PFSK-1 (cell line): ENCODE results near the gene SKI.

Experiments used
- POLR2AphosphoS5 ChIP-seq: IDR thresholded peaks from 2 replicates; pipeline ENCODE4 v1.6.1; 2012; ENCODE audit warnings: low read depth, mild to moderate bottlenecking, control low read depth, low read length, moderate library complexity
- REST ChIP-seq, 2 experiments: IDR thresholded peaks; 2 replicates each; pipeline versions ENCODE4 v1.6.1 to v1.8.0; 2011 to 2012; ENCODE audit warnings: low read depth in 2 of 2, low read length in 2 of 2, control low read depth in 1 of 2, inconsistent platforms in 1 of 2, mild to moderate bottlenecking in 1 of 2, moderate library complexity in 1 of 2; ENCODE audit not compliant: insufficient read depth in 1 of 2
- SIN3A ChIP-seq: IDR thresholded peaks from 2 replicates; pipeline ENCODE4 v1.6.1; 2012; ENCODE audit warnings: mild to moderate bottlenecking, low read length, moderate library complexity, borderline replicate concordance; ENCODE audit not compliant: insufficient read depth

GRCh38 chr1:2205191-2205952 is 22.7 kb upstream of the SKI start:
- TF ChIP-seq REST (IDR thresholded peaks at IDR 0.05; ENCODE audit: insufficient read depth in 1 of 2, low read depth in 2 of 2, low read length in 2 of 2) (no peak), POLR2AphosphoS5 (no peak), SIN3A (no peak)
